GM19468 (cell line): Measurements from ENCODE around the gene UCP3.

Experiments
- ATAC-seq: cut with Tn5 transposase; IDR thresholded peaks from one replicate; pipeline ENCODE4 v1.9.1; 2021; ENCODE audit warnings: mild to moderate bottlenecking, moderate library complexity, moderate number of reproducible peaks; ENCODE audit not compliant: unreplicated experiment; ENCODE audit errors: extremely low read depth

UCP3 gene

GRCh38 chr11:74008373-74009229, at the start of gene UCP3:
TSS of gene UCP3 (minus strand) at chr11:74009085. CDS start at chr11:74007042, 2,043 bp downstream.
- ATAC-seq, result no peak

GRCh38 chr11:74057249-74058151, 48.6 kb upstream of the UCP3 start:
- no peak for ATAC-seq

GRCh38 chr11:74055938-74056337, 47.1 kb upstream of the UCP3 start:
- ATAC-seq, result no peak

- no peak for ATAC-seq
Observed at GRCh38 chr11:74050465-74050864, 41.6 kb upstream of the UCP3 start.

GRCh38 chr11:74048993-74049392, 40.1 kb upstream of the UCP3 start:
- ATAC-seq, result no peak

GRCh38 chr11:74044538-74044937, 35.7 kb upstream of the UCP3 start:
- no peak for ATAC-seq

- ATAC-seq, result no peak
Observed at GRCh38 chr11:74043450-74043849, 34.6 kb upstream of the UCP3 start.

GRCh38 chr11:74037309-74037708, 28.4 kb upstream of the UCP3 start:
- no peak for ATAC-seq

- no peak for ATAC-seq
Observed at GRCh38 chr11:74035264-74035663, 26.4 kb upstream of the UCP3 start.

GRCh38 chr11:74033046-74033445, 24.2 kb upstream of the UCP3 start:
- ATAC-seq, result no peak

- ATAC-seq, result no peak
Observed at GRCh38 chr11:74030723-74031676, 22.1 kb upstream of the UCP3 start.

GRCh38 chr11:74025467-74026166, 16.7 kb upstream of the UCP3 start:
- no peak for ATAC-seq

- no peak for ATAC-seq
Observed at GRCh38 chr11:74024261-74025029, 15.6 kb upstream of the UCP3 start.

- ATAC-seq, result no peak
Observed at GRCh38 chr11:74023276-74023675, 14.4 kb upstream of the UCP3 start.

GRCh38 chr11:74022546-74022945, 13.7 kb upstream of the UCP3 start:
- no peak for ATAC-seq

GRCh38 chr11:74021998-74022397, 13.1 kb upstream of the UCP3 start:
- no peak for ATAC-seq

GRCh38 chr11:74020539-74020938, 11.7 kb upstream of the UCP3 start:
- ATAC-seq, result no peak

GRCh38 chr11:74019860-74020259, 11.0 kb upstream of the UCP3 start:
- no peak for ATAC-seq
